Hepatocyte (in vitro differentiated cells): Measurements from ENCODE around the gene PIGS. TPM values are rescaled to one million over a fixed set of nuclear protein-coding genes. Genes with fewer than 3 reads are reported as not detected.

Experiments used
- DNase-seq: peaks from one replicate; pipeline ENCODE4 v3.0.0-alpha.2; 2016; ENCODE audit warnings: low spot score
- H2AFZ ChIP-seq: fragments of 200-600 bp; sonication (generic); 2 replicates; pipeline ENCODE4 v1.6.0; 2016; ENCODE audit warnings: antibody characterized with exemption, mild to moderate bottlenecking
- H3K27ac ChIP-seq: fragments of 200-600 bp; sonication (generic); 2 replicates; pipeline ENCODE4 v1.5.1; 2016; ENCODE audit warnings: mild to moderate bottlenecking
- H3K27me3 ChIP-seq: fragments of 200-600 bp; sonication (generic); 2 replicates; pipeline ENCODE4 v1.6.1; 2016
- H3K36me3 ChIP-seq: fragments of 200-600 bp; sonication (generic); replicated peaks from 2 replicates; pipeline ENCODE4 v1.5.1; 2016; ENCODE audit warnings: low read depth; ENCODE audit not compliant: insufficient read depth
- H3K4me1 ChIP-seq: fragments of 200-600 bp; sonication (generic); 2 replicates; pipeline ENCODE4 v1.5.1; 2016; ENCODE audit warnings: mild to moderate bottlenecking, moderate library complexity; ENCODE audit not compliant: insufficient read depth
- H3K4me2 ChIP-seq: fragments of 200-600 bp; sonication (generic); 2 replicates; pipeline ENCODE4 v1.6.0; 2016
- H3K4me3 ChIP-seq: fragments of 200-600 bp; sonication (generic); 2 replicates; pipeline ENCODE4 v1.5.1; 2016; ENCODE audit warnings: mild to moderate bottlenecking
- H3K79me2 ChIP-seq: fragments of 200-600 bp; sonication (generic); 2 replicates; pipeline ENCODE4 v1.6.0; 2017; ENCODE audit warnings: mild to moderate bottlenecking
- H3K9me2 ChIP-seq: fragments of 200-600 bp; sonication (generic); replicated peaks from 2 replicates; pipeline ENCODE4 v1.6.0; 2017; ENCODE audit warnings: mild to moderate bottlenecking; ENCODE audit not compliant: insufficient read depth
- H3K9me3 ChIP-seq: fragments of 200-600 bp; sonication (generic); 2 replicates; pipeline ENCODE4 v1.5.1; 2016; ENCODE audit warnings: low read depth, mild to moderate bottlenecking
- H4K20me1 ChIP-seq: fragments of 200-600 bp; sonication (generic); 2 replicates; pipeline ENCODE4 v1.6.0; 2016; ENCODE audit warnings: mild to moderate bottlenecking; ENCODE audit not compliant: insufficient read depth, poor library complexity, severe bottlenecking
- CTCF ChIP-seq: fragments of 200-600 bp; sonication (generic); IDR thresholded peaks from 2 replicates; pipeline ENCODE4 v1.5.1; 2016; ENCODE audit warnings: antibody characterized with exemption, mild to moderate bottlenecking; ENCODE audit not compliant: poor library complexity
- EZH2 ChIP-seq: fragments of 200-600 bp; sonication (generic); IDR thresholded peaks from 2 replicates; pipeline ENCODE4 v1.6.1; 2016; ENCODE audit warnings: antibody characterized with exemption, mild to moderate bottlenecking, borderline replicate concordance
- EZH2phosphoT487 ChIP-seq: fragments of 200-600 bp; sonication (generic); IDR thresholded peaks from one replicate; pipeline ENCODE4 v1.6.1; 2018; ENCODE audit warnings: antibody characterized with exemption, mild to moderate bottlenecking, low read depth, moderate library complexity; ENCODE audit not compliant: unreplicated experiment, severe bottlenecking
- WGBS: methylation state at CpG from one replicate; pipeline ENCODE4 v1.1.6; 2016; ENCODE audit warnings: low lambda C conversion rate; ENCODE audit errors: missing lambda C conversion rate; 5-methylcytosine and 5-hydroxymethylcytosine counted together
- polyA plus RNA-seq: library from polyadenylated mRNA; unstranded; fragments of >200 nt; fragmentation: Nextera tagmentation; extraction: Ambion mirVana; gene quantifications from 2 replicates; pipeline ENCODE4 v1.2.1, GENCODE V29; 2016
- total RNA-seq: library from RNA; depleted of rRNA; stranded (reverse); fragments of >200 nt; gene quantifications from 2 replicates; pipeline ENCODE4 v1.2.3, GENCODE V29; 2014

The PIGS gene
- total and polyA plus RNA-seq, 2 experiments from 2014 or later, result 59.1 to 65.4 TPM

- Histone ChIP-seq H3K4me3 (no peak overlapping the region), H4K20me1 (no peaks in the 10 kb centered on the region), H3K9me3 (no peaks in the 10 kb centered on the region), H3K27me3 (no peaks in the 10 kb centered on the region), H3K79me2 (no peaks in the 10 kb centered on the region), H3K9me2 (no peaks in the 10 kb centered on the region), H3K27ac (no peak overlapping the region), H2AFZ (no peak overlapping the region), H3K4me1 (peaks cover 5% of the 10 kb centered on the region), H3K36me3 (no peaks in the 10 kb centered on the region), H3K4me2 (no peak overlapping the region)
- no peak for DNase-seq
- TF ChIP-seq EZH2 (no peak), CTCF (no peak), EZH2phosphoT487 (no peak)
- 79% methylated on average over 7 of the region's 7 CpGs for WGBS
Observed at GRCh38 chr17:28530926-28531325, 40.4 kb downstream of the PIGS start.

DNA sequence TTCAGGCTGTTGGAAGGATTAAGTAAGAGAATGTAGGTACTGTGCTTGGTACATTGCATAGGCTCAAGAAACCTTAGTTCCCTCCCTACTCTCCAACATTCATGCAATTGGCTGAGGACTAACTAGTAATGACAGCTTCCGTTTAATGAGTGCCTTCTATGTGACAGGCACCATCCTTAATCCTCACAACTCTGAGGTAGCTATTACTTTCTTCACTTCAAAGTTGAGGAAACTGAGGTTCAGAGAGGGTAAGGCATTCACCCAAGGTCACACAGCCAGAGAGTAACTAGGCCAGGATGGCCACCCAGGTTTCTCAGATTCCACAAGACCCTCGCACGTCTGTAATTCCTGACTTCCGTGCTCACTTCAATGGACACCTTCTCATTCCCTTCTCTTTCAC is 41.1 kb downstream of the PIGS start:
- no peaks in the 10 kb centered on the region for H3K9me3 ChIP-seq
- no peaks in the 10 kb centered on the region for H3K9me2 ChIP-seq
- no peaks in the 10 kb centered on the region for H3K36me3 ChIP-seq
- WGBS, result 88% methylated on average over 4 of the region's 4 CpGs
- no peaks in the 10 kb centered on the region for H3K79me2 ChIP-seq
- no peak overlapping the region for H3K4me3 ChIP-seq
- H3K27me3 ChIP-seq, result no peaks in the 10 kb centered on the region
- H2AFZ ChIP-seq, result no peak overlapping the region
- H3K4me2 ChIP-seq, result no peak overlapping the region
- DNase-seq, result no peak
- no peak overlapping the region for H3K27ac ChIP-seq
- no peaks in the 10 kb centered on the region for H4K20me1 ChIP-seq
- TF ChIP-seq CTCF, result no peak
- no peak for TF ChIP-seq EZH2phosphoT487
- no peak for TF ChIP-seq EZH2
- H3K4me1 ChIP-seq, result peaks cover 12% of the 10 kb centered on the region

GRCh38 chr17:28529013-28529400 is 42.3 kb downstream of the PIGS start:
- no peak overlapping the region for H3K4me3 ChIP-seq
- no peak overlapping the region for H3K4me2 ChIP-seq
- H3K27ac ChIP-seq, result no peak overlapping the region
- TF ChIP-seq EZH2 (no peak), CTCF (no peak), EZH2phosphoT487 (no peak)
- no peaks in the 10 kb centered on the region for H3K9me2 ChIP-seq
- no peaks in the 10 kb centered on the region for H3K9me3 ChIP-seq
- WGBS, result 80% methylated on average over 3 of the region's 3 CpGs
- no peaks in the 10 kb centered on the region for H3K27me3 ChIP-seq
- H3K36me3 ChIP-seq, result no peaks in the 10 kb centered on the region
- no peak overlapping the region for H2AFZ ChIP-seq
- H3K4me1 ChIP-seq, result peaks cover 20% of the 10 kb centered on the region
- no peaks in the 10 kb centered on the region for H3K79me2 ChIP-seq
- no peaks in the 10 kb centered on the region for H4K20me1 ChIP-seq
- DNase-seq, result no peak
